ENCODE data around the gene DGUOK. TPM values are rescaled to one million over a fixed set of nuclear protein-coding genes. Genes with fewer than 3 reads are reported as not detected.
A peak's percentile ranks its signal among the peaks of the same experiment; 100 is the strongest.

The DGUOK gene
- total RNA-seq, 1 experiment from 2014 or later, result 82.9 TPM

- H3K27me3 ChIP-seq (ENCODE audit: control insufficient read depth, insufficient read depth, low read length), result no peaks in the 10 kb centered on the region
- no peaks in the 10 kb centered on the region for H3K36me3 ChIP-seq (replicated peaks; ENCODE audit: control insufficient read depth, insufficient read depth, low read length)
- no peak for DNase-seq
- no peak overlapping the region for H3K4me3 ChIP-seq (ENCODE audit: insufficient read depth, low read depth, low read length)
Measured at GRCh38 chr2:73994178-73994831, 67.6 kb downstream of the DGUOK start.

- Histone ChIP-seq H3K36me3 (replicated peaks; ENCODE audit: control insufficient read depth, insufficient read depth, low read length) (no peaks in the 10 kb centered on the region), H3K27me3 (ENCODE audit: control insufficient read depth, insufficient read depth, low read length) (no peaks in the 10 kb centered on the region), H3K4me3 (ENCODE audit: insufficient read depth, low read depth, low read length) (no peak overlapping the region)
- DNase-seq, result no peak
Measured at GRCh38 chr2:73995810-73996209, 69.1 kb downstream of the DGUOK start.

- Histone ChIP-seq H3K4me3 (ENCODE audit: insufficient read depth, low read depth, low read length) (no peak overlapping the region), H3K27me3 (ENCODE audit: control insufficient read depth, insufficient read depth, low read length) (peaks cover 2% of the 10 kb centered on the region; the same call in 1 of the 2 replicates), H3K36me3 (replicated peaks; ENCODE audit: control insufficient read depth, insufficient read depth, low read length) (no peaks in the 10 kb centered on the region)
- no peak for DNase-seq
Measured at GRCh38 chr2:73997813-73998212, 71.1 kb downstream of the DGUOK start.

GRCh38 chr2:73998451-73998850 is 71.8 kb downstream of the DGUOK start:
- Histone ChIP-seq H3K27me3 (ENCODE audit: control insufficient read depth, insufficient read depth, low read length) (peaks cover 2% of the 10 kb centered on the region; the same call in 1 of the 2 replicates), H3K36me3 (replicated peaks; ENCODE audit: control insufficient read depth, insufficient read depth, low read length) (no peaks in the 10 kb centered on the region)
- no peak for DNase-seq

GRCh38 chr2:73998933-73999332 is 72.3 kb downstream of the DGUOK start:
- no peak for DNase-seq
- Histone ChIP-seq H3K4me3 (ENCODE audit: insufficient read depth, low read depth, low read length) (no peak overlapping the region), H3K27me3 (ENCODE audit: control insufficient read depth, insufficient read depth, low read length) (peaks cover 2% of the 10 kb centered on the region; the same call in 1 of the 2 replicates), H3K36me3 (replicated peaks; ENCODE audit: control insufficient read depth, insufficient read depth, low read length) (no peaks in the 10 kb centered on the region)

More at GRCh38 chr2:73998451-73998850, 71.8 kb downstream of the DGUOK start:
- H3K4me3 ChIP-seq (ENCODE audit: insufficient read depth, low read depth, low read length), result no peak overlapping the region

- no peaks in the 10 kb centered on the region for H3K36me3 ChIP-seq (replicated peaks; ENCODE audit: control insufficient read depth, insufficient read depth, low read length)
- DNase-seq, result no peak
- H3K27me3 ChIP-seq (ENCODE audit: control insufficient read depth, insufficient read depth, low read length), result peaks cover 2% of the 10 kb centered on the region; the same call in 1 of the 2 replicates
- no peak overlapping the region for H3K4me3 ChIP-seq (ENCODE audit: insufficient read depth, low read depth, low read length)
Measured at GRCh38 chr2:73999881-74000597, 73.4 kb downstream of the DGUOK start.

GRCh38 chr2:74000666-74001065 is 74.0 kb downstream of the DGUOK start:
- Histone ChIP-seq H3K27me3 (ENCODE audit: control insufficient read depth, insufficient read depth, low read length) (peaks cover 2% of the 10 kb centered on the region; the same call in 1 of the 2 replicates), H3K36me3 (replicated peaks; ENCODE audit: control insufficient read depth, insufficient read depth, low read length) (no peaks in the 10 kb centered on the region), H3K4me3 (ENCODE audit: insufficient read depth, low read depth, low read length) (no peak overlapping the region)
- DNase-seq, result no peak

- Histone ChIP-seq H3K4me3 (ENCODE audit: insufficient read depth, low read depth, low read length) (no peak overlapping the region), H3K36me3 (replicated peaks; ENCODE audit: control insufficient read depth, insufficient read depth, low read length) (no peaks in the 10 kb centered on the region), H3K27me3 (ENCODE audit: control insufficient read depth, insufficient read depth, low read length) (peaks cover 2% of the 10 kb centered on the region; the same call in 1 of the 2 replicates)
- DNase-seq, result no peak
Measured at GRCh38 chr2:74001121-74001520, 74.4 kb downstream of the DGUOK start.

- H3K27me3 ChIP-seq (ENCODE audit: control insufficient read depth, insufficient read depth, low read length), result peaks cover 2% of the 10 kb centered on the region; the same call in 1 of the 2 replicates
- no peaks in the 10 kb centered on the region for H3K36me3 ChIP-seq (replicated peaks; ENCODE audit: control insufficient read depth, insufficient read depth, low read length)
- DNase-seq, result no peak
- peak overlapping the region; percentile 37 for H3K4me3 ChIP-seq (ENCODE audit: insufficient read depth, low read depth, low read length)
Measured at GRCh38 chr2:74001781-74002504, 75.3 kb downstream of the DGUOK start.

- no peaks in the 10 kb centered on the region for H3K36me3 ChIP-seq (replicated peaks; ENCODE audit: control insufficient read depth, insufficient read depth, low read length)
- H3K27me3 ChIP-seq (ENCODE audit: control insufficient read depth, insufficient read depth, low read length), result peaks cover 2% of the 10 kb centered on the region; the same call in 1 of the 2 replicates
- DNase-seq, result peak; percentile 98
- peak overlapping the region; percentile 62 for H3K4me3 ChIP-seq (ENCODE audit: insufficient read depth, low read depth, low read length)
Measured at GRCh38 chr2:74002505-74003421, 76.1 kb downstream of the DGUOK start.

GRCh38 chr2:74003494-74004211 is 77.0 kb downstream of the DGUOK start:
- H3K4me3 ChIP-seq (ENCODE audit: insufficient read depth, low read depth, low read length), result peak overlapping the region; percentile 62; the same call in 1 of the 2 replicates
- DNase-seq, result peak; percentile 71
- H3K36me3 ChIP-seq (replicated peaks; ENCODE audit: control insufficient read depth, insufficient read depth, low read length), result no peaks in the 10 kb centered on the region
- peaks cover 2% of the 10 kb centered on the region; the same call in 1 of the 2 replicates for H3K27me3 ChIP-seq (ENCODE audit: control insufficient read depth, insufficient read depth, low read length)

GRCh38 chr2:74004212-74005182 is 77.8 kb downstream of the DGUOK start:
- no peak for DNase-seq
- no peak overlapping the region for H3K4me3 ChIP-seq (ENCODE audit: insufficient read depth, low read depth, low read length)
- H3K27me3 ChIP-seq (ENCODE audit: control insufficient read depth, insufficient read depth, low read length), result peaks cover 2% of the 10 kb centered on the region; the same call in 1 of the 2 replicates
- no peaks in the 10 kb centered on the region; the same call in 1 of the 2 replicates for H3K36me3 ChIP-seq (replicated peaks; ENCODE audit: control insufficient read depth, insufficient read depth, low read length)

Measured in H7 (cell line).